Measurements from ENCODE around the gene C5orf46.
"Not testable (repeated sequence)": the region's sequence is repeated elsewhere in the genome, so short reads cannot be mapped to it uniquely, and the experiment has no call there.

The C5orf46 gene

GRCh38 chr5:147906326-147907095, at the start of gene C5orf46:
Gene C5orf46, minus strand, starts transcription at chr5:147906538. Its CDS starts 37 bp downstream, at chr5:147906501.
- no peak for ATAC-seq

GRCh38 chr5:147954971-147955370, 48.6 kb upstream of the C5orf46 start:
- no peak for ATAC-seq

- no peak for ATAC-seq
Measured at GRCh38 chr5:147949711-147950573, 43.6 kb upstream of the C5orf46 start.

- ATAC-seq, result not testable (repeated sequence)
Measured at GRCh38 chr5:147946658-147947274, 40.4 kb upstream of the C5orf46 start.

- ATAC-seq, result no peak
Measured at GRCh38 chr5:147939431-147940114, 33.2 kb upstream of the C5orf46 start.

- no peak for ATAC-seq
Measured at GRCh38 chr5:147935032-147935431, 28.7 kb upstream of the C5orf46 start.

GRCh38 chr5:147930769-147931168, 24.4 kb upstream of the C5orf46 start:
- peak in 1 of 2 donors; percentile 43 for ATAC-seq

- no peak for ATAC-seq
Measured at GRCh38 chr5:147927901-147928300, 21.6 kb upstream of the C5orf46 start.

GRCh38 chr5:147925020-147925419, 18.7 kb upstream of the C5orf46 start:
- ATAC-seq, result no peak

GRCh38 chr5:147921136-147921535, 14.8 kb upstream of the C5orf46 start:
- ATAC-seq, result no peak

GRCh38 chr5:147920420-147921030, 14.2 kb upstream of the C5orf46 start:
- ATAC-seq, result no peak

GRCh38 chr5:147918899-147919298, 12.6 kb upstream of the C5orf46 start:
- ATAC-seq, result no peak

GRCh38 chr5:147918101-147918685, 11.9 kb upstream of the C5orf46 start:
- no peak for ATAC-seq

- ATAC-seq, result no peak
Measured at GRCh38 chr5:147913786-147914185, 7.4 kb upstream of the C5orf46 start.

GRCh38 chr5:147912011-147912410, 5.7 kb upstream of the C5orf46 start:
- no peak for ATAC-seq

- ATAC-seq, result no peak
Measured at GRCh38 chr5:147911427-147911826, 5.1 kb upstream of the C5orf46 start.

- ATAC-seq, result no peak
Measured at GRCh38 chr5:147904110-147904509, 2.2 kb downstream of the C5orf46 start.

- ATAC-seq, result no peak
Measured at GRCh38 chr5:147902609-147903115, 3.7 kb downstream of the C5orf46 start.

GRCh38 chr5:147901599-147902039, 4.7 kb downstream of the C5orf46 start:
- no peak for ATAC-seq

- ATAC-seq, result no peak
Measured at GRCh38 chr5:147898875-147899401, 7.4 kb downstream of the C5orf46 start.

- no peak for ATAC-seq
Measured at GRCh38 chr5:147895864-147896263, 10.5 kb downstream of the C5orf46 start.
